Sigmoid colon (tissue), 7 donors: ENCODE results near the gene AGAP2. TPM values are rescaled to one million over a fixed set of nuclear protein-coding genes. Genes with fewer than 3 reads are reported as not detected.

Experiments
- DNase-seq: peaks from one replicate; pipeline ENCODE4 v3.0.0-alpha.2; 2019
- H3K27ac ChIP-seq, 4 donors: fragments of 200-600 bp; sonication (generic); one replicate each; pipeline ENCODE4 v1.5.1; 2016 to 2019; ENCODE audit warnings: mild to moderate bottlenecking in 1 of 4
- H3K27me3 ChIP-seq, 3 donors: fragments of 200-600 bp; sonication (generic); one replicate each; pipeline ENCODE4 v1.5.1; 2019; ENCODE audit warnings: mild to moderate bottlenecking in 1 of 3
- H3K36me3 ChIP-seq, 4 donors: fragments of 200-600 bp; sonication (generic); one replicate each; pipeline ENCODE4 v1.5.1; 2016 to 2019
- H3K4me1 ChIP-seq, 4 donors: fragments of 200-600 bp; sonication (generic); one replicate each; pipeline ENCODE4 v1.5.1; 2017 to 2019
- H3K4me3 ChIP-seq, 4 donors: fragments of 200-600 bp; sonication (generic); one replicate each; pipeline ENCODE4 v1.5.1; 2017 to 2019; ENCODE audit warnings: mild to moderate bottlenecking in 2 of 4, moderate library complexity in 1 of 4
- H3K9me3 ChIP-seq, 4 donors: fragments of 200-600 bp in 3 of 4; sonication (generic) in 3 of 4; one replicate each; pipeline versions ENCODE4 v1.5.1 to v1.6.1; 2013 to 2019
- EP300 ChIP-seq, 4 donors: sonication (generic); formaldehyde crosslinking; IDR thresholded peaks; one replicate each; pipeline ENCODE4 v1.6.1; 2017; ENCODE audit warnings: antibody characterized with exemption in 4 of 4
- POLR2A ChIP-seq, 2 donors: fragments of 450-650 bp; IDR thresholded peaks; one replicate each; pipeline ENCODE4 v1.6.1; 2016; ENCODE audit warnings: antibody characterized with exemption in 2 of 2, mild to moderate bottlenecking in 2 of 2, moderate library complexity in 2 of 2
- POLR2AphosphoS5 ChIP-seq, 4 donors: sonication (generic); formaldehyde crosslinking; IDR thresholded peaks; one replicate each; pipeline ENCODE4 v1.6.1; 2017; ENCODE audit warnings: antibody characterized with exemption in 4 of 4
- WGBS, 2 donors: extraction: QIAGEN DNeasy Blood & Tissue Kit; methylation state at CpG; one replicate each; pipeline ENCODE4 v1.1.7; 2013; 5-methylcytosine and 5-hydroxymethylcytosine counted together
- intact Hi-C: fragments of 100-400 bp; cut with DNase I; formaldehyde crosslinking; loops from one replicate; pipeline ENCODE4 v1.15.1; 2023
- polyA plus RNA-seq, 3 donors: library from polyadenylated mRNA; stranded (reverse); fragments of 200-250 nt; gene quantifications; one replicate each; pipeline ENCODE4 v1.2.3, GENCODE V29; 2013
- total RNA-seq, 4 donors: library from RNA; depleted of rRNA; stranded (reverse); fragments of >200 nt; gene quantifications; one replicate each; pipeline ENCODE4 v1.1.0, GENCODE V29; 2016
- TF ChIP-seq, protein P1 (sequence below), 4 experiments: fragments of 450-650 bp in 3 of 4; fragments of 200-600 bp in 1 of 4; IDR thresholded peaks; one replicate each; pipeline ENCODE4 v1.5.1; 2016 to 2019; ENCODE audit warnings: antibody characterized with exemption in 4 of 4, mild to moderate bottlenecking in 3 of 4, moderate library complexity in 2 of 4
- donor health status: healthy with polysubstance abuse.
- donor health status: Bipolar disorder and iron deficiency.
- donor health status: healthy.

The AGAP2 gene
- total and polyA plus RNA-seq, 7 donors, result under 0.01 to 6.4 (median 1.4) TPM

DNA sequence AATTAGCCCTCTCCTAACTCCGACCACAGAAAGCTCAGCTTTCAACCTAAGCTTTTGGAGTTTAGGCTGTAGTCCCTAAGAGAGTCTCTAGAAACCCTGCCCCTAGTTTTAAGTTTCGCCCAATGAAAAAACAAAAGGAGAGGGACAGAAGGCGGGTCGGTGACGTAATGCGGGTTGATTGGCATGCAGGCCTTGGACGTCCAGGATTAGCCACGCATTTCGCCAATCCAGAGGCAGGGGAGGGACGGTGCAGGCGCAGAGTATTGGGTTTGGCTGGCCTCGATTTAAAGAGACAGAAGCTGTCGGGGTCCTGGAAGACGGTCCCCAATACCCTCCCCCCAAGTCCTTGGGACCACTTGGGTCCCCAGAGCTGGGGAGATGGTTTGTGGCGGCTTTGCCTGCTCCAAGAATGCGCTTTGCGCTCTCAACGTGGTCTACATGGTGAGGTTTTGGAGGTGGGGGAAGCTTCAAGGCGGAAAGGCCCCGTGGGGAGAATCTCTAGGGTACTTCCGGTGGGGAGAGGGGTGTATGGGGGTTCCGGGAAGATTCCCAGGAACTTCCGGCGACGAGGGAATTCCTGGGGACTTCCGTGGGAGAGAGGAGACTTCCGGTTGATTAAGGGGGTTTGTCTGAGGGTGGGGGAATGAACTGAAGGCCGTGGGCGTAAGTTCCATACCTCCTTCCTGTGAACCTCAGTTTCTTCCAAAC, 6.4 kb upstream of the AGAP2 start, which contains the start of gene TSPAN31:
TSPAN31 (plus strand) TSS at position 263 of the 708 bp plus-strand sequence; CDS start at position 379, 116 bp downstream.
- Histone ChIP-seq H3K4me3 (peak within 1 kb of the TSS; percentile 65 to 98 (median 72)), H3K4me1 (peaks cover 0 to 14% (median 13%) of the 10 kb centered on the region in 4 donors), H3K27me3 (peaks cover 0 to 13% (median 0%) of the 10 kb centered on the region in 3 donors), H3K36me3 (peaks cover 0 to 37% (median 20%) of the 10 kb centered on the region in 4 donors), H3K27ac (peak within 1 kb of the TSS; percentile 89 to 99 (median 92)), H3K9me3 (no peaks in the 10 kb centered on the region)
- intact Hi-C loops, result no loop called here
- DNase-seq, result peak; percentile 99
- TF ChIP-seq POLR2A (IDR thresholded peaks at IDR 0.05), result peak; percentile 24 to 45
- TF ChIP-seq POLR2AphosphoS5 (IDR thresholded peaks at IDR 0.05), result peak; percentile 53 to 90 (median 70)
- no peak for TF ChIP-seq EP300 (IDR thresholded peaks at IDR 0.05)
- 1% methylated on average over 29 of the region's 29 CpGs for WGBS, 2 donors

GRCh38 chr12:57744194-57744776, 5.7 kb upstream of the AGAP2 start:
- DNase-seq, result peak; percentile 93
- TF ChIP-seq, protein P1, sequence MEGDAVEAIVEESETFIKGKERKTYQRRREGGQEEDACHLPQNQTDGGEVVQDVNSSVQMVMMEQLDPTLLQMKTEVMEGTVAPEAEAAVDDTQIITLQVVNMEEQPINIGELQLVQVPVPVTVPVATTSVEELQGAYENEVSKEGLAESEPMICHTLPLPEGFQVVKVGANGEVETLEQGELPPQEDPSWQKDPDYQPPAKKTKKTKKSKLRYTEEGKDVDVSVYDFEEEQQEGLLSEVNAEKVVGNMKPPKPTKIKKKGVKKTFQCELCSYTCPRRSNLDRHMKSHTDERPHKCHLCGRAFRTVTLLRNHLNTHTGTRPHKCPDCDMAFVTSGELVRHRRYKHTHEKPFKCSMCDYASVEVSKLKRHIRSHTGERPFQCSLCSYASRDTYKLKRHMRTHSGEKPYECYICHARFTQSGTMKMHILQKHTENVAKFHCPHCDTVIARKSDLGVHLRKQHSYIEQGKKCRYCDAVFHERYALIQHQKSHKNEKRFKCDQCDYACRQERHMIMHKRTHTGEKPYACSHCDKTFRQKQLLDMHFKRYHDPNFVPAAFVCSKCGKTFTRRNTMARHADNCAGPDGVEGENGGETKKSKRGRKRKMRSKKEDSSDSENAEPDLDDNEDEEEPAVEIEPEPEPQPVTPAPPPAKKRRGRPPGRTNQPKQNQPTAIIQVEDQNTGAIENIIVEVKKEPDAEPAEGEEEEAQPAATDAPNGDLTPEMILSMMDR (IDR thresholded peaks at IDR 0.05), result no peak
- TF ChIP-seq POLR2A (IDR thresholded peaks at IDR 0.05) (no peak), EP300 (IDR thresholded peaks at IDR 0.05) (peak in 1 of 4 donors; percentile 36), POLR2AphosphoS5 (IDR thresholded peaks at IDR 0.05) (no peak)
- H3K27me3 ChIP-seq, result peaks cover under 1 to 20% (median 2%) of the 10 kb centered on the region in 3 donors
- H3K4me1 ChIP-seq, result peaks cover 0 to 15% (median 13%) of the 10 kb centered on the region in 4 donors
- H3K36me3 ChIP-seq, result peaks cover 0 to 30% (median 20%) of the 10 kb centered on the region in 4 donors
- H3K9me3 ChIP-seq, result no peaks in the 10 kb centered on the region
- peak overlapping the region; percentile 65 to 98 (median 72) for H3K4me3 ChIP-seq
- 5 to 11% methylated on average over 21 of the region's 21 CpGs for WGBS, 2 donors
- peak overlapping the region; percentile 89 to 99 (median 92) for H3K27ac ChIP-seq
- intact Hi-C loops, result no loop called here

DNA sequence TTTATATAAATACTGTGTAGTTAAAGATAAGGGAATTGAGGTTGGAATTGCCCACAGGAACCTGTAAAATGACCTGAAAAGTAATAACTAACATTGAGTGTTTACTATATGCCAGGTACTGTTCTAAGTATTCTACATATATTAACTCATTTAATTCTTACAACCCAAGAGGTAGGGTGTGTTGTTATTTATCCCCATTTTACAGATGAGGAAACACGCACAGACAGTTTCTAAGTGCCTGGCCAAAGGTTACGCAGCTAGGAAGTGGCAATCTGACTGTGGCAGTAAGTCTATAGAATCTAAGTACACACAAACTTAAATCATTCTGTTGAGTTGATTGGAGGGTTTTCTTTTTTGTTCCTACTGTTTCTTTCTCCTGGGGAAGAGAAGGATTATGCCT, 5.2 kb upstream of the AGAP2 start:
- peaks cover 0 to 20% (median 17%) of the 10 kb centered on the region in 4 donors for H3K4me1 ChIP-seq
- peaks cover 0 to 25% (median 17%) of the 10 kb centered on the region in 4 donors for H3K36me3 ChIP-seq
- intact Hi-C loops, result no loop called here
- DNase-seq, result no peak
- no peaks in the 10 kb centered on the region for H3K9me3 ChIP-seq
- WGBS, 2 donors, result 55 to 79% methylated on average over 2 of the region's 2 CpGs
- peaks cover 5 to 25% (median 5%) of the 10 kb centered on the region in 3 donors for H3K27me3 ChIP-seq
- no peak overlapping the region for H3K4me3 ChIP-seq
- TF ChIP-seq, protein P1 (IDR thresholded peaks at IDR 0.05), result no peak
- TF ChIP-seq EP300 (IDR thresholded peaks at IDR 0.05), result no peak
- TF ChIP-seq POLR2A (IDR thresholded peaks at IDR 0.05), result no peak
- H3K27ac ChIP-seq, result peak overlapping the region in 2 of 4 donors; percentile 90 to 99

GRCh38 chr12:57741844-57742738, 3.5 kb upstream of the AGAP2 start:
- peak overlapping the region in 2 of 4 donors; percentile 8 to 20 for H3K4me3 ChIP-seq
- peaks cover 0 to 8% (median 4%) of the 10 kb centered on the region in 4 donors for H3K36me3 ChIP-seq
- intact Hi-C loops, result no loop called here
- H3K9me3 ChIP-seq, result no peaks in the 10 kb centered on the region
- TF ChIP-seq POLR2AphosphoS5 (IDR thresholded peaks at IDR 0.05), result no peak
- no peak for TF ChIP-seq EP300 (IDR thresholded peaks at IDR 0.05)
- TF ChIP-seq, protein P1 (IDR thresholded peaks at IDR 0.05), result no peak
- TF ChIP-seq POLR2A (IDR thresholded peaks at IDR 0.05), result no peak
- peaks cover 22 to 42% (median 22%) of the 10 kb centered on the region in 3 donors for H3K27me3 ChIP-seq
- WGBS, 2 donors, result 31 to 41% methylated on average over 14 of the region's 14 CpGs
- peaks cover 0 to 36% (median 33%) of the 10 kb centered on the region in 4 donors for H3K4me1 ChIP-seq
- H3K27ac ChIP-seq, result no peak overlapping the region
- DNase-seq, result no peak
